ENCODE data around the gene EHMT1. TPM values are rescaled to one million over a fixed set of nuclear protein-coding genes. Genes with fewer than 3 reads are reported as not detected.

EHMT1 gene
- total and polyA plus RNA-seq, 2 of the 13 experiments (the other 11 are each of a cell fraction or from before 2014, with no cell fraction given), result 23.0 to 27.1 TPM

DNA sequence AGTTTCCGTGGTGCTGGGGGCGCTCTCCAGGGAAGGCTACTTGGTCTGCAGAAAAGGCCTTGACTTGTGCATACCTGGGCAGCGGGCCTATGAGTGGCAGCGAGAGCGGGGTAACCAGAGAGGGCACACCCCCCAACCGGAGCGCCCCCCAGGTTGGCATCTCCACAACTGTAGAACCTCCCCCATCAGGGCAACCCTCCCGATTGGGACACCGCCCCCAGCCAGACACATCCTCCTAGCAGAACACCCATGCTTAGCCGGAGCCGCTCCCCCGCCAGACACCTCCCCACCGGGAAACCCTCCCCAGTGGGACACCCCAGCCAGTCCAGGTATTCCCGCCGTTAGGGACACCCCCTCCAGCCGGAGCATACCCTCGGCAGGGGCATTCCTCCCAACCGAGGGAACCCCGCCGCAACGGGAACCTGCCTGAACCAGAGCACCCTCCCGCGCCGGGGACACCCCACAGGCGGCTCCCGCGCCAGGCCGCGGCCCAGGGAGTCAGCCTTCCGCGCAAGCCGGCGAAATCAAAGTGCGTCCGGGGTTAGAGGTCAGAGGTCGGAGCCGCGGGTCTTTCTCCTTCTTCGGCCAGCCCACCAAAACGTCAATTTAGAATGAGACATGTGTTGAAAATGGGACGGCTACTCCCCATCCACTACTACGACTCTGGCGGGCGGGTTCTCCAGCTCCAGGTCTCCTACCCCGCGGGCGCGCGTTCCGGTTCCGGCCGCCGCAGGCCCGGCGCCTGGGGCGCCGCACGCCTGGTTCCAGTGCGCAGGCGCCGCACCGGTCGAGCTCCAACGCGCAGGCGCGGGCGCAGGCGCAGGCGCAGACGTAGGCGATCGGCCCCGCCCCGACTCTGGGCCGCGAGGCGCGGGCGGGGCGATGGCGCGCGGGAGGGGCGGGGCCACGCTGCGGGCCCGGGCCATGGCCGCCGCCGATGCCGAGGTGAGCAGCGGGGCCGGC is at the start of gene EHMT1 (continued):
- TF ChIP-seq E2F2 (CRISPR knock-in tag; IDR thresholded peaks at IDR 0.05; ENCODE audit: borderline replicate concordance) (no peak), ZNF546 (CRISPR knock-in tag; conservative IDR thresholded peaks at IDR 0.05) (no peak; the same call in 1 of the 2 replicates), DNMT1 (CRISPR knock-in tag; IDR thresholded peaks at IDR 0.05) (no peak), ZNF17 (CRISPR knock-in tag; IDR thresholded peaks at IDR 0.05) (no peak), MIXL1 (CRISPR knock-in tag; IDR thresholded peaks at IDR 0.05) (no peak), ZMAT3 (CRISPR knock-in tag; conservative IDR thresholded peaks at IDR 0.05) (no peak), TBP (CRISPR knock-in tag; IDR thresholded peaks at IDR 0.05) (no peak), ZBTB10 (CRISPR knock-in tag; IDR thresholded peaks at IDR 0.05; ENCODE audit: borderline replicate concordance) (no peak), ZNF670 (CRISPR knock-in tag; IDR thresholded peaks at IDR 0.05; ENCODE audit: borderline replicate concordance) (no peak; the same call in 1 of the 2 replicates), PRPF4 (IDR thresholded peaks at IDR 0.05; ENCODE audit: low read depth, low read length, poor library complexity, severe bottlenecking) (no peak), POLR2G (IDR thresholded peaks at IDR 0.05; ENCODE audit: low read depth, low read length) (peak; percentile 78), CCAR2 (optimal IDR thresholded peaks at IDR 0.05; ENCODE audit: low read depth, low read length) (no peak), ARNT2 (CRISPR knock-in tag; IDR thresholded peaks at IDR 0.05; ENCODE audit: low read depth) (no peak), RXRA (CRISPR knock-in tag; IDR thresholded peaks at IDR 0.05) (peak; percentile 47), GATA4 (IDR thresholded peaks at IDR 0.05; ENCODE audit: borderline replicate concordance, low read depth) (no peak), ZKSCAN1 (IDR thresholded peaks at IDR 0.05; ENCODE audit: low read length) (no peak), ZBTB1 (CRISPR knock-in tag; IDR thresholded peaks at IDR 0.05; ENCODE audit: borderline replicate concordance) (no peak), NFRKB (IDR thresholded peaks at IDR 0.05) (no peak), ZC3H4 (CRISPR knock-in tag; IDR thresholded peaks at IDR 0.05; ENCODE audit: borderline replicate concordance) (no peak), IKZF4 (CRISPR knock-in tag; IDR thresholded peaks at IDR 0.05; ENCODE audit: borderline replicate concordance, low read depth, not compliant biosample characterization) (no peak), AKAP8 (CRISPR knock-in tag; IDR thresholded peaks at IDR 0.05) (peak; percentile 85; the same call in 1 of the 2 replicates), NR1H2 (CRISPR knock-in tag; IDR thresholded peaks at IDR 0.05; ENCODE audit: borderline replicate concordance, low read depth) (no peak), PHF21A (CRISPR knock-in tag; IDR thresholded peaks at IDR 0.05) (peak; percentile 54; the same call in 1 of the 2 replicates), HOXA7 (CRISPR knock-in tag; IDR thresholded peaks at IDR 0.05) (no peak), PHF8 (CRISPR knock-in tag; IDR thresholded peaks at IDR 0.05) (peak; percentile 91), ZNF180 (CRISPR knock-in tag; IDR thresholded peaks at IDR 0.05; ENCODE audit: borderline replicate concordance, low read depth) (no peak)
- TF ChIP-seq, protein P1, sequence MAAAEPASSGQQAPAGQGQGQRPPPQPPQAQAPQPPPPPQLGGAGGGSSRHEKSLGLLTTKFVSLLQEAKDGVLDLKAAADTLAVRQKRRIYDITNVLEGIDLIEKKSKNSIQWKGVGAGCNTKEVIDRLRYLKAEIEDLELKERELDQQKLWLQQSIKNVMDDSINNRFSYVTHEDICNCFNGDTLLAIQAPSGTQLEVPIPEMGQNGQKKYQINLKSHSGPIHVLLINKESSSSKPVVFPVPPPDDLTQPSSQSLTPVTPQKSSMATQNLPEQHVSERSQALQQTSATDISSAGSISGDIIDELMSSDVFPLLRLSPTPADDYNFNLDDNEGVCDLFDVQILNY (CRISPR knock-in tag; conservative IDR thresholded peaks at IDR 0.05), result 0 out of 2 replicates have a peak, but pooled peaks have one; percentile 18

Data from HepG2 (cell line).